GM19023 (cell line): ENCODE measurements around the gene PES1.
"Not testable (repeated sequence)": the region's sequence is repeated elsewhere in the genome, so short reads cannot be mapped to it uniquely, and the experiment has no call there.

ENCODE experiments used
- ATAC-seq: cut with Tn5 transposase; IDR thresholded peaks from one replicate; pipeline ENCODE4 v1.9.1; 2021; ENCODE audit warnings: mild to moderate bottlenecking, moderate library complexity; ENCODE audit not compliant: unreplicated experiment

PES1 gene

DNA sequence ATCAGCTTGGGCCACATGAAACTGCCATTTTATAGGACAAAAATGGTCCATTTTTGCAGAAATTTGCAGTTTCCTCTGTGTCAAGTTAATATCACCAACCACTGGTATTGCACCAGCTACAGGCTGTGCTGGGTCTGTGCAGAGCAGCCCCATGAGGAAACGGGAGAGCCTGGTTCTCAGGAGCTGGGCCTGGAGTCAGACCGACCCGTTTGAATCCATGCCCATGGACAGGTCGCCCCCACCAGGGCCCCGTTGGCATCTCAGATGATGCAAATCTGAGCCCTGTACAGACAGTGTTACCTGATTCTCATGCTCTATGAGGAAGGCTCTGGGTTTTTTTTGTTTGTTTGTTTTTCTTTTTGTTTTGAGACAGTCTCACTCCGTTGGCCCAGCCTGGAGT lies 35.3 kb downstream of the PES1 start:
- no peak for ATAC-seq

DNA sequence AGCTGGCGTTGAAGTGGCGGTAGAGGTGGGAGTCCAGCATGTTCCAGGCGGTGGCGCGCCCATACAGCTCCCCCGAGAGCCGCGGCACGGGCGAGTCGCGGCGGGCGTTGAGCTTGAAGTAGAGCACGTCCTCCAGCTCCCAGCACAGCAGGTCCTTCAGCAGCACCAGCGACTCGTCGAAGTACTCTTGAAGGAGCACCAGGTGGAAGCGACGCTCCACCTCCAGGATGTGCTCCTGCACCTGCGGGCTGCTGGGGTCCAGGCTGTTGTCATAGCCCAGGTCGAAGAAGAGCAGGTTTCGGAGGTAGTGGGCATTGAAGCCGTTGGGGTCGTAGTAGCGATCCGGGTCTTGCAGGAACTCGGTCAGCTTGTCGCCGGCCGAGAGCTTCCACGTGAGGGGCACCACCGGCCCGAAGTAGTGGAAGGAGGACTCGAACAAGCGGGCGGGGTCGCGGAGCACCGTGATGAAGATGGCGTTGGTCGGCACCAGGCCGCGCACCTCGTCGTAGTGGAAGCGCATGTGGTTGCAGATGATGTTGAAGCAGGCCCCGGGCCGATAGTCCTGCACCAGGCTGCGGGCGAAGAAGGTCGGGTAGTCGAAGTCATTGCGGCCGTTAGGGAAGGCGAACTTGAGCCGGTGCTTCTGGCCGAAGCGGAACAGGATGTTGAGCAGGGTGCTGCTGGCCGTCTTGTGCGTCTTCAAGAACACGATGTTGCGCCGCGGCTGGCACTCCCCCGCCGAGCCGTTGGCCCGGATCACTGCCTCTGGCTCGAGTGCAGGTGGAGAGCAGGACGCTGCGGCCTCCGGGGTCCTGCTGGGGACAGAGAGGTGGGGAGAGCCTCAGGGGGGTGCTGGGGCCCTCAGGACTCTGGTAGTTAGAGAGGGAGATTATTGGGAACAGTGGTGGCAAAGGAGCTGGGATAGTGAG lies 36.2 kb downstream of the PES1 start:
- ATAC-seq, result no peak

DNA sequence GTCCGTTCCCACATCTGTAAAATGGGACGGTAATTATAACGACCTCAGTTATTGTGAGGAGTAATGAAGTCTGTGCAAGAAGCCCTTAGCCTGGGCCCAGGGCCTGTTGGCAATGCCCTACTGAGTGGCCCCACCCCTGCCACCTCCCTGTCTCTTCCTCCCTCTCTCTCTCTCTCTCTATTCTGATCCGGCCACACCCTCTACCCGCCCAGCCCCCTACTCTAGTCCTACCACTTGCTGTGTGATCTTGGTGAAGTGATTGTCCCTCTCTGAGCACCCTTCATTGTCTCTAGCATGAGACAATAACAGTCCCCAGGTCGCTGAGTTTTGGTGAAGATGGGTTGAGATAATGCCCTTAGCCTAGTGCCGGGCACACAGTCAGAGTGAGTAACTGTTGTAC lies 37.7 kb downstream of the PES1 start:
- ATAC-seq, result no peak

DNA sequence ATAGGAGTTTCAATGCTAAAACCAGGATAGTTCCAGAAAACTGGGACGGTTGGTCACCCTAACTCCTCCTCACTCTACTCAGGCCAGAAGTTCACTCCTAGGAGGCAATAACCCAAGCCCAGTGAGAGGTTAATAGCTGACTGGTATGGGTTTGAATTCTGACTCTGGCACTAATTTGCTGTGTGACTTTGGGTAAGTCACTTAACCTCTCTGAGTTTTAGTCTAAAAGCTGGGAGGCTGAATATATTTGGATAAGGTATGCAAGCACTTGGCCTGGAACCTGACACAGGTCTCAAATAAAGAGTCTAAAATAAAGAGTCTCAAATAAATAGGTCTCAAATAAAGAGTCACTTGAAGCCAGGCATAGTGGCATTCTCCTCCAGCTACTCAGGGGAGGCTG lies 39.0 kb downstream of the PES1 start:
- ATAC-seq, result no peak

DNA sequence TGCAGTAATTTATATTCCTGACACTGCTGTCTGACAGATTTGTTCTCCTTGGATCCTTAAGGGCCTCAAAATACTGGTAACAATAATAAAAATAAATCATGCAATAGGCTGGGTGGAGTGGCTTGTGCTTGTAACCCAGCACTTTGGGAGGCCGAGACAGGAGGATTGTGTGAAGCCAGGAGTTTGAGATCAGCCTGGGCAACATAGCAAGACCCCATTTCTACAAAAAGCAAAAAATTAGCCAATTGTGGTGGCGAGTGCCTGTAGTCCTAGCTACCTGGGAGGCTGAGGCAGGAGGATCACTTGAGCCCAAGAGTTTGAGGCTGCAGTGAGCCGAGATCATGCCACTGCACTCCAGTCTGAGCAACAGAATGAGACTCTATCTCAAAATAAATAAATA lies 39.9 kb downstream of the PES1 start:
- ATAC-seq, result not testable (repeated sequence)

DNA sequence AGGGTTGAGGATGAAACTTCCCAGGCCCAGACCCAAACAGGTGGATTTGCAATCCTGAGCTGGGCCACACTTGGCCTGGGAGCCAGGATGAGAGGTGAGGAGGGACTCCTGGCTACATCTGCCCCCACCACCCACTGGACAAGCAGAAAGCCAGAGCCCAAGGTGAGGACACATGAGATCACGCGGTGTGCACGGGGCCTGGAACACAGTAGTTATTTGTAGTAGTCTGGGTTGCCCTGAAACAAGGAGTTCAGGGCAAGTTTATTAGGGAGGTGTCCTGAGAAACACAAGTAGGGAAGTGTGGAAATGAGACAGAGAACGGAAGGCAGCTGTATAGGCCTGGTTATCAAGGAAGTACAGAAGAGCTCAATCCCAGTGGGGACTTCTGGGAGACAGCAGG lies 44.5 kb downstream of the PES1 start:
- ATAC-seq, result no peak

DNA sequence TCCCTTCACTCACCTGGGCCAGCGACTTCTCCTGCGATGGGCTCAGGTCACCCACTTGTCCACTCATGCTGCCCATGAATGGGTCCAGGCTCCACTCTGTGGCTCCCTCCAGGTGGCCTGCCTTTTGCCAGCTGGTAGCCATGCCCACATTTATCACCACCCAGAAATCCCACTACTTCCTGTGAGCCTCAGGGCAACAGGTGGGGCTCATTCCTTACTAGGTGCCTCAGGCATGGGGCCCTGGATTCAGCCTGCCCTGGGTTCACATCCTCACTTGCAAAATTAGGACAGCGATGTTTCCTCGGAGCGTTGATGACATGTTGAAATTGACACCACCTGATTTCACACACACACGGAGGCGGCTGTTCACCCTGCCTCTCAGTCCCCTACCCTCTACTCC lies 45.1 kb downstream of the PES1 start, which contains the start of gene SEC14L6:
Gene SEC14L6, minus strand, starts transcription at position 126 of the 400 bp plus-strand sequence. Its CDS starts 59 bp downstream, at position 67.
- ATAC-seq, result no peak

DNA sequence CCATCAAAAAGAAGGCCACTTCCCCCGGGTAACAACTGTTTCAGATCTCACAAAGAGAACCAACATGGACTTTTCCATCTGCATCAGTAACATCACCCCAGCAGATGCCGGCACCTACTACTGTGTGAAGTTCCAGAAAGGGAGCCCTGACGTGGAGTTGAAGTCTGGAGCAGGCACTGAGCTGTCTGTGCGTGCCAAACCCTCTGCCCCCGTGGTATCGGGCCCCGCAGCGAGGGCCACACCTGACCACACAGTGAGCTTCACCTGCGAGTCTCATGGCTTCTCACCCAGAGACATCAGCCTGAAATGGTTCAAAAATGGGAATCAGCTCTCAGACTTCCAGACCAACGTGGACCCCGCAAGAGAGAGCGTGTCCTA lies 48.9 kb downstream of the PES1 start:
- ATAC-seq, result no peak

DNA sequence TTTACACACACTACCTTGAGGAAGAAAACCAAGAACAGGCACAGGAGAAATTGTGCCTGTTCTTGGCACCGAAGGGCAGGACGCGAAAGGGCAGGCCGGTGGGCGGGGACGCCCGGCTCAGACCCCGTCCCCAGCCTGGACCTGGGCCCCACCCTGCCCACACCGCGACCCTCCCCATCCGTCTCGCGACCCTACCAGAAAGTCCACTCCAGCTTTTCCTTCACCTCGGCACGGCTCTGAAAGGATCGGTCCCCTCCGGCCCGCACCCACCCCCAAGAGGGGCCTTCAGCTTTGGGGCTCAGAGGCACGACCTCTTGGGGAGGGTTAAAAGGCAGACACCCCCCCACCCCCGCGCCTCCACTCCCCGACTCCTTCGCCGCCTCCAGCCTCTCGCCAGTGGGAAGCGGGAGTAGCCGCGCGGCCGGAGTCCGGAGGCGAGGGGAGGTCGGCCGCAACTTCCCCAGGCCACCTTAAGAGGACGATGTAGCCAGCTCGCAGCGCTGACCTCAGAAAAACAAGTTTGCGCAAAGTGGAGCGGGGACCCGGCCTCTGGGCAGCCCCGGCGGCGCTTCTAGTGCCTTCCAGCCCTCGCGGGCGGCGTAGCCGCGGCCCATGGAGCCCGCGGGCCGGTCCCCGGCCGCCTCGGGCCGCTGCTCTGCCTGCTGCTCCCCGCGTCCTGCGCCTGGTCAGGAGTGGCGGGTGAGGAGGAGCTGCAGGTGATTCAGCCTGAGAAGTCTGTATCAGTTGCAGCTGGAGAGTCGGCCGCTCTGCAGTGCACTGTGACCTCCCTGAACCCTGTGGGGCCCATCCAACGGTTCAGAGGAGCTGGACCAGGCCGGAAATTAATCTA lies 49.5 kb downstream of the PES1 start:
- ATAC-seq, result no peak

DNA sequence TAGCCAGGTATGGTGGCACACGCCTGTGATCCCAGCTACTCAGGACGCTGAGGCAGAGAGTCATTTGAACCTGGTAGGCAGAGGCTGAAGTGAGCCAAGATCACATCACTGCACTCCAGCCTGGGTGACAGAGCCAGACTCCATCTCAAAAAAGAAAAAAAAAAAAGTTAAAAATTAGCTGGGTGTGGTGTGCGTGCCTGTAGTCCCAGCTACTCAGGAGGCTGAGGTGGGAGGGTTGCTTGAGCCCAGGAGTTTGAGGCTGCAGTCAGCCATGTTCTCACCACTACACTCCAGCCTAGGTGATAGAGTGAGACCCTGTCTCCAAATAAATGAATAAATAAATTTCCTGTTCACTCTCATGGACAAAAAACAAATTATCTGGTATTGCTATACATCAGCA lies 50.2 kb downstream of the PES1 start:
- ATAC-seq, result not testable (repeated sequence)

DNA sequence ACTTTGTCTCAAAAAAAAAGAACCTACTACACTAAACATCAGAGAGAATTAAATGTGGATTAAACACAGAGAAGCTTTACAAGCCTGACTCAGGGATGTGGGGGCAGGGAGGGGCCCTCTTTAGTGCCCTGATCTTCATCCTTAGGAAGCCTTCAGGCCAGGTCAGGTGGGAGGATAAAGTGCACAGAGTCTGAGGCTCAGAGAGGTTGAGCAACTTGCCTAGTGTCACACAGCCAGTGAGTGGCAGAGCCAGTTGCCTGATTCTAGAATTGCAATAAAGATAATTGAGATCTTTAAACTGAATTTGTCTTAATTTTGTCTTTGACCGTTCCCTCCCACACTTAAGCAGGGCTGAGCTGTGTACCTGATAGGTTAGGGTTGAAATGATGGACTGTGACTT lies 52.3 kb downstream of the PES1 start:
- ATAC-seq, result no peak

DNA sequence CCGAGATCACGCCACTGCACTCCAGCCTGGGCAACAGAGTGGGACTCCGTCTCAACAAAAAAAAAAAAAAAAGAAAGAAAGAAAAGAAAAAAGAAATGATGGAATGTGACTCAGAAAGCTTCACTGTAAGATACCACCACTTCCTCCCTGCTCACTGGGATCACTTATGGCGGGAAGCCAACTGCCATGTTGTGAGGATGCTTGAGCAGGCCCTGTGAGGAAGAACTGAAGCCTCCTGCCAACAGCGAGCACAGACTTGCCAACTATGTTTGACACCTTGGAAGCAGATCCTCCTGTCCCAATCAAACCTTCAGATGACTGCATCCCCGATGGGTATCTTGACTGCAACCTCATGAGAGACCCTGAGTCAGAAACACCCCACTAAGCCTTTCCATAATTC lies 53.4 kb downstream of the PES1 start:
- no peak for ATAC-seq

DNA sequence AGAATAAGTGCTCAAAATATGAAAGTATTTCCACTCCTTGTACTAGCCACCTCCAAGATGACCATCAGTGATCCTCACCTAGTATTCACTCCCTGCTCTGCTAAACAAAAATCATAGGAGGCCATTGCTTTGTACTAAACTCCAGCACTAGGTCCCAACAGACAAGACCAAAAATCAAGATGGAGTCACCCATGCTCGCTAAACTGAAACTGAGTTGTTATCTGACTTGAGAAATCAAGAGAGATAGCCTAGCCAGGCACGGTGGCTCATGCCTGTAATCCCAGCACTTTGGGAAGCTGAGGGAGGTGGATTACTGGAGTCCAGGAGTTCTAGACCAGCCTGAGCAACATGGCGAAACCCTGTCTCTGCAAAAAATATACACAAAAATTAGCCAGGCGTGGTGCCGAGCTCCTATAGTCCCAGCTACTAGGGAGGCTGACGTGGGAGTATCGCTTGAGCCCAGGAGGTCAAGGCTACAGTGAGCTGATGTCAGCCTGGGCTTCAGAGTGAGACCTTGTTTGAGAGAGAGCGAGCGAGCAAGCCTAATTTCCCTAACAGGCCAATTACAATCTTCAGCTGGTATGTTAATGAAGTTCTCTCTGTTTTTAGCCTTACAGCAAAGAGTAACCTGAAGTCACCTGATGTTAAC lies 54.5 kb downstream of the PES1 start:
- no peak for ATAC-seq

DNA sequence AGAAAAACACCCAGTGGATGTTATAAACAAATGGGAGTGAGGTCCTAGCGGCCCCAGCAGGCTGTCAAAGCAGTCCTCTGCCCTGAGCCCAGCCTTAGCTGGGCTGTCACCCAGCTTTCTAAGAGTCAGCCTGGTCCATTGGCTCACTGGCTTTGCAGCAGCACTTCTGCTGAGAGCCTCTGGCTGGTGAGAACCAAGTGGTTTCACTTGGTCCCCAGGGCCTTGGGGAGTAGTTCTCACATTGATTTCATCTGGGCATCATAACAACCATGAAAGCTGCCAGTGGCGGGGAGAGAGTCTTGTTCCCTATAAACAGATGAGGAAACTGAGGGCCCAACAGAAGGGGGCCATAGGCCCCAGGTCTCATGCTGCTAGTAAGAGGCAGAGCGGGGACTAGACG lies 56.5 kb downstream of the PES1 start:
- ATAC-seq, result no peak

DNA sequence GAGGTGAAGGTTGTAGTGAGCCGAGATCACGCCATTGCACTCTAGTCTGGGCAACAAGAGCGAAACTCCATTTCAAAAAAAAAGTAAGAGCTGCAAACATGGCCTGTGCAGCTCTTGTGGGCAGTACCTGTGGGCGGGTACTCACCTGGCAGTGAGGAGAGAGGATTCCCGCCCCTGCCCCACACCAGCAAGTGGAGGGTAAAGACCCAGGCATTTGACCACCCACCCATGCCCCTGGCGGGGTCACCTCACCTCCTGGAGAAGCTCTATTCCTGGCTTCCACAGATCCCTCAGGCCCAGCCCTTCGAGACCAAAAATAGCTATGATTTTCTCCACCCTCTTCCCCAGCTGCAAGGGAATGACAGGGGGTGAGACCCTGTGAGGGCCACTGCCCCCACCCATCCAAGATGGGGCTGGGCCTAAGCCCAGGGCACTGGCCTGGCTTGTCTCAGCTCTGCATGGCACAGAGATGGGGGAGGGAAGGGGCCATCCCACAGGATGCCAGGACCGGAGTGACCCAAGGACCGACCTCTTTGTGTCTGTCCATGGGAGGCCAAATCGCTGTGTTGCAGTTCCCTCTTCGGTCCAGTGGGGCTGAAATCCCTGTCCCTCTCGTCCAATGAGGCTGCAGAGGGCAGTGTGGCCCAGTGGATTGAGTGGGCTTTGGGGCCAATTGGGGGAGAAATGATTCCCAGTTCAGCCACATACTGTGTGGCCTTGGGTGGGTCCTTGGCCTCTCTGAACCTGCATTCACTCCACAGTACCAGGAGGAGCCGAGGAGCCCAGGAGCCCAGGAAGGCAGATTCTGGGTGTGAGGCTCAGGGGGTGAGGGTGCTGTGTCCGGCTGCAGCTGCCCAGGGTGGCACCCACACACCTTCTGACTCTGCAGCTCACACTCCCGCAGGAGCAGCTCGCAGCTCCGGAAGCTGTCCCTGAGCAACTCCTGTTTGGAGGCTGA lies 59.8 kb downstream of the PES1 start:
- ATAC-seq, result no peak

DNA sequence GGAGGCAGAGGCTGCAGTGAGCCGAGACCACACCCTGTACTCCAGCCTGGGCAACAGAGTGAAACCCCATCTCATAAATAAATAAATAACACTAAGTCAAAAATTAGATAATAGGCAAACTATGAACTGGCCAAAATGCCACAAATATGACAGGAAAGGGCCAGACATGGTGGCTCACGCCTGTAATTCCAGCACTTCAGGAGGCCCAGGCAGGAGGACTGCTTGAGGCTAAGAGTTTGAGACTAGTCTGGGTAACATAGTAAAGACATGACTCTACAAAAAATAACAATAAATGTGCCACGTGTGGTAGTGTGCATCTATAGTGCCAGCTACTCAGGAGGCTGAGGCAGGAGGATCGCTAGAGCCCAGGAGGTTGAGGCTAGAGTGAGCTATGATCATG lies 65.1 kb downstream of the PES1 start:
- ATAC-seq, result no peak
